Activated T-cell treated with anti-CD3 and anti-CD28 coated beads, Interleukin-2, amount 50 U/mL, for 1 hour (primary cell): ENCODE results near the gene DNHD1.
A peak's percentile ranks its signal among the peaks of the same experiment; 100 is the strongest.

Experiments used
- DNase-seq: peaks from one replicate; pipeline ENCODE4 v3.0.0-alpha.2; 2020

Gene DNHD1

GRCh38 chr11:6596239-6596877 is 99.3 kb downstream of the DNHD1 start:
- no peak for DNase-seq

- DNase-seq = no peak
These were observed 101.5 kb downstream of the DNHD1 start for GRCh38 chr11:6598555-6598954.

- DNase-seq = no peak
These were observed 102.4 kb downstream of the DNHD1 start for GRCh38 chr11:6599449-6599848.

GRCh38 chr11:6599881-6600390 is 102.9 kb downstream of the DNHD1 start:
- DNase-seq = no peak

GRCh38 chr11:6601041-6601461 is 104.0 kb downstream of the DNHD1 start:
- no peak for DNase-seq

- no peak for DNase-seq
These were observed 105.2 kb downstream of the DNHD1 start for GRCh38 chr11:6602096-6602940.

GRCh38 chr11:6603287-6604080 is 106.4 kb downstream of the DNHD1 start, which contains the start of the genes ILK and RRP8:
Gene ILK, plus strand, starts transcription at chr11:6603774. Its CDS starts 498 bp downstream, at chr11:6604272.
Gene RRP8, minus strand, starts transcription at chr11:6603616. Its CDS starts 114 bp downstream, at chr11:6603502.
- peak; percentile 85 for DNase-seq

GRCh38 chr11:6604081-6604626 is 107.1 kb downstream of the DNHD1 start:
- DNase-seq = peak; percentile 63

GRCh38 chr11:6604790-6605189 is 107.7 kb downstream of the DNHD1 start:
- DNase-seq = no peak

GRCh38 chr11:6606471-6607189 is 109.5 kb downstream of the DNHD1 start:
- DNase-seq = peak; percentile 48

- DNase-seq = no peak
These were observed 110.2 kb downstream of the DNHD1 start for GRCh38 chr11:6607190-6607795.

GRCh38 chr11:6608011-6608410 is 110.9 kb downstream of the DNHD1 start:
- no peak for DNase-seq

GRCh38 chr11:6608726-6609501 is 111.8 kb downstream of the DNHD1 start:
- no peak for DNase-seq

GRCh38 chr11:6609502-6610015 is 112.5 kb downstream of the DNHD1 start:
- DNase-seq = no peak

- peak; percentile 17 for DNase-seq
These were observed 113.5 kb downstream of the DNHD1 start for GRCh38 chr11:6610591-6610990.

GRCh38 chr11:6611092-6611962 is 114.2 kb downstream of the DNHD1 start:
- DNase-seq = no peak

- no peak for DNase-seq
These were observed 114.8 kb downstream of the DNHD1 start for GRCh38 chr11:6611963-6612212.

- peak; percentile 95 for DNase-seq
These were observed 115.3 kb downstream of the DNHD1 start, which contains the start of gene TAF10 for GRCh38 chr11:6612213-6613041. Gene TAF10, minus strand, starts transcription at chr11:6612216. Its CDS starts 27 bp downstream, at chr11:6612189.

GRCh38 chr11:6613496-6613895 is 116.4 kb downstream of the DNHD1 start:
- DNase-seq = no peak
